Measurements from ENCODE around the gene NKG7. TPM values are rescaled to one million over a fixed set of nuclear protein-coding genes. Genes with fewer than 3 reads are reported as not detected.

The NKG7 gene
- total RNA-seq, 2 experiments from 2014 or later: 16.3 to 17.5 TPM

- DNase-seq: peak; percentile 55
- intact Hi-C loops (cut with micrococcal nuclease): loop anchor here (1.0 to 5.0 kb wide), 5 partner anchors 27 to 337 kb away; no protein-coding TSS in a partner anchor
- H3K27ac Mint-ChIP-seq: peak overlapping the region; percentile 95
- H3K36me3 Mint-ChIP-seq (ENCODE audit: low read depth): no peaks in the 10 kb centered on the region
- H3K4me1 Mint-ChIP-seq (ENCODE audit: low read depth): peaks cover 57% of the 10 kb centered on the region
- no peaks in the 10 kb centered on the region for H3K9me3 Mint-ChIP-seq
- peak overlapping the region; percentile 94 for H3K4me3 Mint-ChIP-seq
- H3K27me3 Mint-ChIP-seq (ENCODE audit: low read depth): no peaks in the 10 kb centered on the region
- CTCF ChIA-PET: interaction anchor here (0.7 kb wide), 1 partner anchor 25 kb away, joined by 5 read pairs; the partner anchor contains the start of gene VSIG10L
Observed at GRCh38 chr19:51367255-51367564, 5.2 kb downstream of the NKG7 start.

DNA sequence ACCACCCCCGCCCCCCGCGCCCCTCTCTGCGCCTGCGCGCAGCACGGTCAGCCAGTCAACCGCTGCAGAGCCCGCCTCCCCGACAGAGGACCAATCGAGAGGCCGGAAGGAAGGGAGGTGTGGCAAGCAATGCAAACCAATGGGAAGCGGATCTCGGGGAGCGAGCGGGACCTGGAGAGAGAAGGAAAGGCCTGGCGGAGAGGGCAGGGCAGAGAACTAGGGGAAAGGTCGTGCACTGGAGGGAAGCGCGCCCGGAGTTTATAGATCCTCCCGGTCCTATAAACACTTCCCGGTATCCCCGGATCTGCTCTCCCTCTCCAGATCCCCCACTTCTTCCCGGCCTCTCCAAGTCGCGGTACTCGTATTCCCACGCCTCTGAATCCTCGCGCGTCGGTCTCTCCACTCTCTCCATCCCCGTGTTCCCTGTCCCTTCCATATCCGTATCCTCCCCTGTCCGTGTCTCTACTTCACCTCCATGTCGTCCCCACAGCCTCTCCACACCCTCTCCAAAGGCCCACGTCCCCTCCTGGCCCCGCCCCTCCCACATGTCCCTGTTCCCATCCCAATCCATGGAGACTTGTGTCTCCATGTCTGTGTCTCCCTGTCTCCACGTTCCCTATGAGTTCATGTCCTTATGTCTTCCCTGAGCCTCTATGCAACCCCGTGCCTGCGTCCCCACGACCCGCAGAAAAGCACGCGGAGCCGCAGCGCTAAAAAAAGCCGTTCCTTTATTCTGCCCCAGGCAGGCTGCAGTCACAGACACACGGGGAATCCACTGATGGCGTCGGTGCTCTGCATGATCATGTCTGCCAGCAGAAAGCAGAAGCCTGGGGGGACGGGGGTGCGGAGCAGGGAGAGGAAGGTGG, 5.8 kb downstream of the NKG7 start:
- DNase-seq: peak; percentile 98
- Mint-ChIP-seq H3K4me3 (peak overlapping the region; percentile 94), H3K36me3 (ENCODE audit: low read depth) (peaks cover 3% of the 10 kb centered on the region), H3K9me3 (no peaks in the 10 kb centered on the region), H3K4me1 (ENCODE audit: low read depth) (peaks cover 51% of the 10 kb centered on the region), H3K27ac (peak overlapping the region; percentile 95), H3K27me3 (ENCODE audit: low read depth) (no peaks in the 10 kb centered on the region)
- intact Hi-C loops (cut with micrococcal nuclease): loop anchor here (1.0 to 5.0 kb wide), 5 partner anchors 27 to 338 kb away; no protein-coding TSS in a partner anchor
- CTCF ChIA-PET: no interaction called here

DNA sequence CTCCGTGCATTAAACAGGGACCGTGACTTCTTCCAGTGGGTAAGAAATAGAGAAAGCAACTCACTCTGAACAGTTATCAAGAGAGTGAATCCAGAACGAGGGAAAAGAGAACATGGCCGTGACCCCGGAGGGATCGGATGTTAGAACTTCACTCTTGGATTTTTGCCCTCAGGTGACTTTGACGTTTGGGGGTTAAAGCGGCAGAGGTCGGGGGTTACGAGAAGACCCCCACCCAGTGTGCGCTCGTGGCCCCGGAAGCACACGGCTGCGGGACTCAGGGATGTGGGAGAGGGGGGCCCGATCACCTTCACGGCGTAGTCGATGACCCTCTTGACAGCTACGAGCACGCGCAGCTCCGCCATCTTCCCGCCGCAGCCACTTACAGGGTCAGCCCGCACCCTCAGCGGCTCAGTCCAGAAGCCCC, 6.5 kb downstream of the NKG7 start, which contains the start of gene ETFB:
Gene ETFB (minus strand): TSS at position 424 of the 424 bp plus-strand sequence. CDS start 62 bp downstream, at position 362.
- Mint-ChIP-seq H3K27ac (peak within 1 kb of the TSS; percentile 95), H3K4me3 (peak within 1 kb of the TSS; percentile 94), H3K4me1 (ENCODE audit: low read depth) (peaks cover 44% of the 10 kb centered on the region), H3K36me3 (ENCODE audit: low read depth) (peaks cover 3% of the 10 kb centered on the region), H3K27me3 (ENCODE audit: low read depth) (no peaks in the 10 kb centered on the region), H3K9me3 (no peaks in the 10 kb centered on the region)
- intact Hi-C loops (cut with micrococcal nuclease): loop anchor here (5.0 kb wide), 1 partner anchor 254 kb away; no protein-coding TSS in a partner anchor
- CTCF ChIA-PET: interaction anchor here (1.0 kb wide), 1 partner anchor 30 kb away, joined by 7 read pairs; no protein-coding TSS in a partner anchor
- no peak for DNase-seq

DNA sequence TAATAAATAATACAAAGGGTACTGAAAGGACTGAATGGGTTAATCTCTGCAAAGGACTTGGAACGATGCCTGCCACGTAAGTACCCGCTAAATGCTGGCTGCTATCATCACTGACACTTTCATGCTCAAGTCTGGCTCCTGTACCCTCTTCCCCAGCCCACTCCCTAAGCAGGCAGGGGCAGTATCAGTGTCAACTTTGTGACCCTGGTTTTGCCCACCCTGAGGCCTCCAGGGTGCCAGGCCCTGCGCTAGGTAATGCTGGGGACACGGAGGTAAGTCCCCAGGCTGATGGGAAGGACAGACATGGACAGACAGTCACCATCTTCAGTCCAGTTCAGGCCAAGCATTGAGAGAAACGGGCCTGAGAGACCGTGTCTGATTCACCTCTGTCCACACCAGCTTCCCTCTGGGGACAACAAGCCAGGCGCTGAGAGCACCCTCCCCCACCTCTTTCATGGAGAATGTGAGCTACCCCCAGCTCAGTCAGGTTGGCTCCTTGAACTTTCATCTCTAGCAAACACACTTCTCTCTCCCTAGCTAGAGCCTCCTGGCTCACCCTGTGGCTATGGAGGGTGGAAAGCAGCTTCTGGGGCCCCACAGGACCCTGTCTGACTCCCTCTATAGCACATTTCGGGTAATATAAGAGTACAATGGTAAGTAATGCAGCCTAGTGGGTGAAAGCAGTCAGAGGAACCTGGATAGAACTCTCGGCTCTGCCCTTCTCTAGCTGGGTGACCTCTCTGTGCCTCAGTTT, 7.1 kb downstream of the NKG7 start:
- CTCF ChIA-PET: interaction anchor here (1.0 kb wide), 1 partner anchor 31 kb away, joined by 7 read pairs; no protein-coding TSS in a partner anchor
- Mint-ChIP-seq H3K9me3 (no peaks in the 10 kb centered on the region), H3K4me1 (ENCODE audit: low read depth) (peaks cover 42% of the 10 kb centered on the region), H3K27ac (peak overlapping the region; percentile 95), H3K36me3 (ENCODE audit: low read depth) (peaks cover 3% of the 10 kb centered on the region), H3K27me3 (ENCODE audit: low read depth) (no peaks in the 10 kb centered on the region), H3K4me3 (peak overlapping the region; percentile 94)
- DNase-seq: peak; percentile 29
- intact Hi-C loops (cut with micrococcal nuclease): loop anchor here (5.0 kb wide), 1 partner anchor 253 kb away; no protein-coding TSS in a partner anchor

DNA sequence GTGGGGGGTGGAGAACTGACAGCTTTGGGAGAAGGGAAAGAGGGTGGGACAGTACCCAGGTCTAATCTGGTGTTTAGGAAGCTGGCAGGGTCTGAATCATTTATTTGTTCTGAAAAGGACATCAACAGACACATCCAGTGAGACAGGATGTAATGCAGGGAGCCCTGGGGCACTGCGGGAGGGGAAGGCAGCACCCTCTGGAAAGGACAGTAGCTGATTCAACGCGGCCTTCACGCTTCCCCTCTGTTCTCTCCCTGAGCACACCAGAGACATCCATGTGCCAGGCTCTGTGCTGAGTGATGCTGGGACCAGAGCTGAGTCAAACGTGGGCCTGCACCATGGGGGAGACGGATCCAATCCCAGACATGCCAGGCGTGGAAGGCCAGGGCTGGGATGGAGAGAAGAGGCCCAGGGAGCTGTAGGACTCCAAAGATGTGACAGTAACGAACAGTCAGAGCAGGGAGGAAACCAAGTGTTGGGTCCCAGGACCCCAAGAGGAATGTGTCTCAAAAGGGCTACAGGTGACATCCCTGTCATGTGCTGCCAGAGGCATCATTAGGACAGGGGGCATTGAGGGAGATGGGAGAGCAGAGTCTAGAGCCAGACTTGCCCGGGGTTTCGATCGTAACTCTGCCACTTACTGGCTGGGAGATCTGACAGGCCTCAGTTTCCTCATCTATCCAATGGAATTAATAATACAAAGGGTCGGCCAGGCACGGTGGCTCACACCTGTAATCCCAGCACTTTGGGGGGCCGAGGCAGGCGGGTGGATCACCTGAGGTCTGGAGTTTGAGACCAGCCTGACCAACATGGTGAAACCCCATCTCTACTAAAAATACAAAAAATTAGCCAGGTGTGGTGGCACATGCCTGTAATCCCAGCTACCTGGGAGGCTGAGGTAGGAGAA, 8.0 kb downstream of the NKG7 start:
- intact Hi-C loops (cut with micrococcal nuclease): loop anchor here (5.0 kb wide), 1 partner anchor 252 kb away; no protein-coding TSS in a partner anchor
- no peaks in the 10 kb centered on the region for H3K9me3 Mint-ChIP-seq
- H3K27ac Mint-ChIP-seq: peak overlapping the region; percentile 1
- H3K4me3 Mint-ChIP-seq: peak overlapping the region; percentile 46
- CTCF ChIA-PET: no interaction called here
- H3K4me1 Mint-ChIP-seq (ENCODE audit: low read depth): peaks cover 39% of the 10 kb centered on the region
- H3K36me3 Mint-ChIP-seq (ENCODE audit: low read depth): peaks cover 3% of the 10 kb centered on the region
- no peaks in the 10 kb centered on the region for H3K27me3 Mint-ChIP-seq (ENCODE audit: low read depth)
- peak; percentile 28 for DNase-seq

- intact Hi-C loops (cut with micrococcal nuclease): no loop called here
- no peak overlapping the region for H3K27ac Mint-ChIP-seq
- H3K4me3 Mint-ChIP-seq: no peak overlapping the region
- H3K36me3 Mint-ChIP-seq (ENCODE audit: low read depth): peaks cover 5% of the 10 kb centered on the region
- CTCF ChIA-PET: no interaction called here
- peaks cover 34% of the 10 kb centered on the region for H3K4me1 Mint-ChIP-seq (ENCODE audit: low read depth)
- DNase-seq: no peak
- H3K9me3 Mint-ChIP-seq: no peaks in the 10 kb centered on the region
- no peaks in the 10 kb centered on the region for H3K27me3 Mint-ChIP-seq (ENCODE audit: low read depth)
Observed at GRCh38 chr19:51361239-51361638, 11.2 kb downstream of the NKG7 start.

GRCh38 chr19:51359294-51359693, 13.2 kb downstream of the NKG7 start:
- CTCF ChIA-PET: interaction anchor here (0.7 to 1.2 kb wide), 7 partner anchors 10 to 339 kb away, joined by 3 to 5 read pairs (median 3); no protein-coding TSS in a partner anchor
- no peak overlapping the region for H3K4me3 Mint-ChIP-seq
- H3K4me1 Mint-ChIP-seq (ENCODE audit: low read depth): peaks cover 36% of the 10 kb centered on the region
- H3K27me3 Mint-ChIP-seq (ENCODE audit: low read depth): no peaks in the 10 kb centered on the region
- no peak overlapping the region for H3K27ac Mint-ChIP-seq
- DNase-seq: no peak
- H3K36me3 Mint-ChIP-seq (ENCODE audit: low read depth): peaks cover 5% of the 10 kb centered on the region
- H3K9me3 Mint-ChIP-seq: no peaks in the 10 kb centered on the region
- intact Hi-C loops (cut with micrococcal nuclease): no loop called here

- Mint-ChIP-seq H3K27me3 (ENCODE audit: low read depth) (no peaks in the 10 kb centered on the region), H3K36me3 (ENCODE audit: low read depth) (peaks cover 5% of the 10 kb centered on the region), H3K9me3 (no peaks in the 10 kb centered on the region), H3K4me1 (ENCODE audit: low read depth) (peaks cover 27% of the 10 kb centered on the region), H3K4me3 (no peak overlapping the region), H3K27ac (no peak overlapping the region)
- intact Hi-C loops (cut with micrococcal nuclease): no loop called here
- CTCF ChIA-PET: no interaction called here
- DNase-seq: no peak
Observed at GRCh38 chr19:51357952-51358351, 14.5 kb downstream of the NKG7 start.

DNA sequence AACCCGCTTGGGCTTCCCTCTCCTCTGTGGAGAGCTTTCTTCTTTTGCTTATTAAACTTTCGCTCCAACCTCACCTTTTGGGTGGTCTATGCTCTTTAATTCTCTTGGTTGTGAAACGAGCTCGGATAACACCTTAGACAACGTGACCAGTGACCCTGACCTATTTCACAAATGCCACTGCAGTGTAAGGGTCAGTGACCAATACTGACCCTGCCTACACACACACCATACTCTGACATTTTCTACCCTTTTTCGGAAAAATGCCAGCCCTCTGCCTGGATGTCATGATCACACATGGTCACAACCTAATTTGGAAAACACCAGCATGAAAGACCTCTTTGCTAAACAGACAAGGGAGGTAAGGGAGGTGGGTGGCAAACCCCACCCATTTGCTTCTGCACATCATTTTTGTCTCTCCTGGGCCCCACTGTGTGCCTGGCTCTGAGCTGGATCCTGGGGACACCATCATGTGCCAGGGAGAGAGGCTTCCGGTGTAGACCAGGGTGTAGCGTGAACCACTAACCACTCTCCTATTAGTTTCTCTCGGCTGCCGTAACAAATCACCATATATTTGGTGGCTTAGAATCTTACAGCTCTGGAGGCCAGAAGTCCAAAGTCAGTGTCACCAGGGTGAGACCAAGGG, 16.2 kb downstream of the NKG7 start:
- no peak for DNase-seq
- Mint-ChIP-seq H3K4me1 (ENCODE audit: low read depth) (peaks cover 21% of the 10 kb centered on the region), H3K27me3 (ENCODE audit: low read depth) (no peaks in the 10 kb centered on the region), H3K9me3 (no peaks in the 10 kb centered on the region), H3K4me3 (no peak overlapping the region), H3K27ac (no peak overlapping the region), H3K36me3 (ENCODE audit: low read depth) (peaks cover 8% of the 10 kb centered on the region)
- CTCF ChIA-PET: interaction anchor here (1.3 kb wide), 1 partner anchor 57 kb away, joined by 4 read pairs; no protein-coding TSS in a partner anchor
- intact Hi-C loops (cut with micrococcal nuclease): no loop called here

GRCh38 chr19:51354742-51355148, 17.7 kb downstream of the NKG7 start:
- peaks cover 17% of the 10 kb centered on the region for H3K4me1 Mint-ChIP-seq (ENCODE audit: low read depth)
- no peak overlapping the region for H3K27ac Mint-ChIP-seq
- intact Hi-C loops (cut with micrococcal nuclease): no loop called here
- peak; percentile 29 for DNase-seq
- no peaks in the 10 kb centered on the region for H3K27me3 Mint-ChIP-seq (ENCODE audit: low read depth)
- H3K4me3 Mint-ChIP-seq: no peak overlapping the region
- H3K9me3 Mint-ChIP-seq: no peaks in the 10 kb centered on the region
- peaks cover 9% of the 10 kb centered on the region for H3K36me3 Mint-ChIP-seq (ENCODE audit: low read depth)
- CTCF ChIA-PET: interaction anchor here (1.1 kb wide), 1 partner anchor 17 kb away, joined by 5 read pairs; no protein-coding TSS in a partner anchor

DNA sequence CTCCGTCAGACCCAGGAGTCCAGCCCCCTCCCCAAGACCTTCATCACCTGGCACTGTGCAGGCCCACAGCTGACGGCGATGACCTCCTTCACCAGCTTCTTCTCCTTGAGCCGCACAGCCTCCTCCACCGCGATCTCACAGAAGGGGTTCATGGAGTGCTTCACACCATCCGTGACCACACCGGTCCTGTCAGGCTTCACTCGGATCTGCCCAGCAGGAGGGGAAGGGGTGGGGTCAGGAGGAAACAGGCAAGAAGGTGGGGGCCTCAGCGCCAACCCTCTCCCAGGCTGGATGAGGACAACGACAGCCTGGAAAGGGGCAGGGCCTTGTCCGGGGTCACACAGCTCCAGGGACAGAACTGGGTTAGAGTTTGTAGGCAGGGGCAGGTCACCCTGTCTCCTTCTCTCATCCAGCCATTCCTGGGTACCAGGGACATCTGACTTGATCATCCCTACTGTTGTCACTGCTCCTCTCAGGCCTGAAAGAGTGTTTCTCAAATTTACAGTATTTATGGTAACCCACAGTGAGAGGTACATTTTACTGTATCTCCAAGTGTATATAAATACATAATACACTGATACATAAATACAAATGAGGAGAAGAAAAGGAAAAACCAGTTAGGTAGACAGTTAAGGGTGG, 18.2 kb downstream of the NKG7 start:
- Mint-ChIP-seq H3K9me3 (no peaks in the 10 kb centered on the region), H3K4me3 (no peak overlapping the region), H3K27me3 (ENCODE audit: low read depth) (no peaks in the 10 kb centered on the region), H3K36me3 (ENCODE audit: low read depth) (peaks cover 9% of the 10 kb centered on the region), H3K4me1 (ENCODE audit: low read depth) (peaks cover 17% of the 10 kb centered on the region), H3K27ac (no peak overlapping the region)
- DNase-seq: no peak
- CTCF ChIA-PET: interaction anchor here (1.1 kb wide), 1 partner anchor 16 kb away, joined by 5 read pairs; no protein-coding TSS in a partner anchor
- intact Hi-C loops (cut with micrococcal nuclease): no loop called here
